CD14-positive monocyte (primary cell): ENCODE measurements around the gene HTR1D. TPM values are rescaled to one million over a fixed set of nuclear protein-coding genes. Genes with fewer than 3 reads are reported as not detected.

Experiments used
- DNase-seq, 3 donors: peaks; one replicate each; pipeline ENCODE4 v3.0.0-alpha.2; 2011 to 2022
- H2AFZ ChIP-seq: 2 replicates; pipeline ENCODE4 v1.6.0; 2012; ENCODE audit warnings: mild to moderate bottlenecking, low read depth, low read length, inconsistent platforms; ENCODE audit not compliant: insufficient read depth, poor library complexity, severe bottlenecking
- H3K27ac ChIP-seq, 2 donors: 1 replicate in 1 of 2; 2 replicates in 1 of 2; pipeline ENCODE4 v1.5.1; 2012 to 2013; ENCODE audit warnings: low read length in 2 of 2, control low read depth in 1 of 2, inconsistent platforms in 1 of 2, low read depth in 1 of 2, mild to moderate bottlenecking in 1 of 2
- H3K27me3 ChIP-seq, 2 donors: one replicate each; pipeline versions ENCODE4 v1.6.0 to v1.6.1; 2011 to 2013; ENCODE audit warnings: low read length in 2 of 2; ENCODE audit not compliant: control insufficient read depth in 2 of 2, insufficient read depth in 2 of 2
- H3K36me3 ChIP-seq, 2 donors: replicated peaks in 1 of 2; 1 replicate in 1 of 2; 2 replicates in 1 of 2; pipeline versions ENCODE4 v1.5.1 to v1.6.1; 2012 to 2013; ENCODE audit warnings: low read length in 2 of 2, control low read depth in 1 of 2, inconsistent platforms in 1 of 2, mild to moderate bottlenecking in 1 of 2; ENCODE audit not compliant: insufficient read depth in 2 of 2, control insufficient read depth in 1 of 2
- H3K4me1 ChIP-seq, 2 donors: 1 replicate in 1 of 2; 2 replicates in 1 of 2; pipeline versions ENCODE4 v1.5.1 to v1.6.1; 2012 to 2013; ENCODE audit warnings: low read length in 2 of 2, control low read depth in 1 of 2, inconsistent platforms in 1 of 2, mild to moderate bottlenecking in 1 of 2, moderate library complexity in 1 of 2; ENCODE audit not compliant: insufficient read depth in 2 of 2, control insufficient read depth in 1 of 2
- H3K4me2 ChIP-seq: replicated peaks from 2 replicates; pipeline ENCODE3; 2012; ENCODE audit warnings: low read length, moderate library complexity, mild to moderate bottlenecking; ENCODE audit not compliant: poor library complexity, severe bottlenecking; ENCODE audit errors: extremely low read depth
- H3K4me3 ChIP-seq, 3 experiments: fragments of 200-600 bp in 1 of 3; sonication (generic) in 1 of 3; replicated peaks in 1 of 3; 1 replicate in 2 of 3; 2 replicates in 1 of 3; pipeline ENCODE4 v1.5.1; 2011 to 2013; ENCODE audit warnings: low read length in 3 of 3, mild to moderate bottlenecking in 3 of 3, control low read depth in 2 of 3, low read depth in 2 of 3, inconsistent platforms in 1 of 3, moderate library complexity in 1 of 3
- H3K79me2 ChIP-seq: 2 replicates; pipeline ENCODE4 v1.6.0; 2012; ENCODE audit warnings: mild to moderate bottlenecking, control low read depth, inconsistent platforms, low read length, moderate library complexity; ENCODE audit not compliant: insufficient read depth
- H3K9ac ChIP-seq: 2 replicates; pipeline ENCODE4 v1.6.0; 2017; ENCODE audit warnings: low read length, mild to moderate bottlenecking; ENCODE audit not compliant: insufficient read depth, poor library complexity, severe bottlenecking
- H3K9me3 ChIP-seq, 2 donors: replicated peaks in 1 of 2; 1 replicate in 1 of 2; 2 replicates in 1 of 2; pipeline versions ENCODE4 v1.5.1 to v1.6.1; 2012 to 2013; ENCODE audit warnings: low read length in 2 of 2, control low read depth in 1 of 2; ENCODE audit not compliant: control insufficient read depth in 1 of 2, insufficient read depth in 1 of 2
- H4K20me1 ChIP-seq: 2 replicates; pipeline ENCODE4 v1.6.0; 2012; ENCODE audit warnings: mild to moderate bottlenecking, low read length, control low read depth, moderate library complexity; ENCODE audit not compliant: insufficient read depth
- H3K27ac Mint-ChIP-seq, 7 donors: one replicate each; pipeline ENCODE4 v1.8.0; 2020; ENCODE audit warnings: mild to moderate bottlenecking in 7 of 7, mixed read lengths in 7 of 7, moderate library complexity in 6 of 7, inconsistent platforms in 2 of 7
- H3K27me3 Mint-ChIP-seq, 3 donors: one replicate each; pipeline ENCODE4 v1.8.0; 2021 to 2022; ENCODE audit warnings: low read depth in 3 of 3, mild to moderate bottlenecking in 3 of 3, mixed read lengths in 3 of 3, moderate library complexity in 3 of 3, inconsistent platforms in 1 of 3
- H3K36me3 Mint-ChIP-seq, 2 donors: one replicate each; pipeline ENCODE4 v1.8.0; 2020; ENCODE audit warnings: mixed read lengths in 2 of 2, inconsistent platforms in 1 of 2, mild to moderate bottlenecking in 1 of 2
- H3K4me1 Mint-ChIP-seq: one replicate; pipeline ENCODE4 v1.8.0; 2020; ENCODE audit warnings: mild to moderate bottlenecking, mixed read lengths
- H3K4me3 Mint-ChIP-seq, 2 donors: one replicate each; pipeline ENCODE4 v1.8.0; 2020; ENCODE audit warnings: mild to moderate bottlenecking in 2 of 2, mixed read lengths in 2 of 2, moderate library complexity in 1 of 2
- H3K9me3 Mint-ChIP-seq, 7 donors: one replicate each; pipeline ENCODE4 v1.8.0; 2020 to 2022; ENCODE audit warnings: mixed read lengths in 7 of 7, mild to moderate bottlenecking in 6 of 7, moderate library complexity in 6 of 7, inconsistent platforms in 2 of 7
- CTCF ChIP-seq: fragments of 200-600 bp; IDR thresholded peaks from one replicate; pipeline ENCODE4 v1.8.0; 2022; ENCODE audit warnings: antibody characterized with exemption, mild to moderate bottlenecking
- WGBS: methylation state at CpG from one replicate; pipeline ENCODE4 v1.1.5; 2013; ENCODE audit warnings: missing lambda C conversion rate; ENCODE audit not compliant: insufficient coverage; 5-methylcytosine and 5-hydroxymethylcytosine counted together
- intact Hi-C, 2 donors: fragments of 100-400 bp; cut with micrococcal nuclease; formaldehyde crosslinking; loops; one replicate each; pipeline versions ENCODE4 v1.15.0 to v1.15.1; 2023
- polyA plus RNA-seq, 3 donors: library from polyadenylated mRNA; depleted of rRNA in 1 of 3; unstranded in 2 of 3; stranded (reverse) in 1 of 3; fragments of 300-500 nt in 2 of 3; fragments of >200 nt in 1 of 3; fragmentation: Illumina TruSeq in 2 of 3; gene quantifications; 1 replicate in 2 of 3; 2 replicates in 1 of 3; pipeline ENCODE4 v1.2.3, GENCODE V29; 2012 to 2021

The HTR1D gene
- polyA plus RNA-seq, 3 donors = not detected

- Mint-ChIP-seq H3K4me3 (peak overlapping the region in 1 of 2 donors; percentile 89), H3K27ac (no peak overlapping the region), H3K36me3 (no peaks in the 10 kb centered on the region), H3K27me3 (peaks cover 20 to 42% (median 32%) of the 10 kb centered on the region in 3 donors), H3K9me3 (peaks cover 0 to 3% (median 2%) of the 10 kb centered on the region in 7 donors), H3K4me1 (peaks cover 14% of the 10 kb centered on the region)
- WGBS = 75% methylated on average over 4 of the region's 6 CpGs
- H2AFZ ChIP-seq = no peak overlapping the region
- peaks cover 11 to 31% of the 10 kb centered on the region in 2 donors for H3K27me3 ChIP-seq
- no peaks in the 10 kb centered on the region for H3K36me3 ChIP-seq
- no peak overlapping the region for H3K4me2 ChIP-seq
- no peaks in the 10 kb centered on the region for H3K79me2 ChIP-seq
- no peaks in the 10 kb centered on the region for H4K20me1 ChIP-seq
- no peak overlapping the region for H3K27ac ChIP-seq
- H3K9me3 ChIP-seq = no peaks in the 10 kb centered on the region
- no peak for TF ChIP-seq CTCF
- intact Hi-C loops = no loop called here
- no peak for DNase-seq
- no peak overlapping the region for H3K4me3 ChIP-seq
- peaks cover 9 to 14% of the 10 kb centered on the region in 2 donors for H3K4me1 ChIP-seq
- no peak overlapping the region for H3K9ac ChIP-seq
These were observed 38.9 kb downstream of the HTR1D start for GRCh38 chr1:23178414-23178813.

- Histone ChIP-seq H3K79me2 (no peaks in the 10 kb centered on the region), H3K4me3 (peak overlapping the region; percentile 17 to 70 (median 25)), H2AFZ (peak overlapping the region; percentile 76), H3K27ac (no peak overlapping the region), H4K20me1 (no peaks in the 10 kb centered on the region), H3K36me3 (no peaks in the 10 kb centered on the region), H3K27me3 (peaks cover 11 to 31% of the 10 kb centered on the region in 2 donors), H3K9ac (peak overlapping the region; percentile 24), H3K4me2 (peak overlapping the region; percentile 80), H3K4me1 (peaks cover 9 to 14% of the 10 kb centered on the region in 2 donors), H3K9me3 (no peaks in the 10 kb centered on the region)
- H3K27me3 Mint-ChIP-seq = peaks cover 18 to 37% (median 32%) of the 10 kb centered on the region in 3 donors
- H3K4me1 Mint-ChIP-seq = peaks cover 14% of the 10 kb centered on the region
- TF ChIP-seq CTCF = no peak
- H3K36me3 Mint-ChIP-seq = no peaks in the 10 kb centered on the region
- peak in 2 of 3 donors; percentile 18 to 19 for DNase-seq
- WGBS = under 1% methylated on average over 56 of the region's 62 CpGs
- H3K27ac Mint-ChIP-seq = no peak overlapping the region
- peak overlapping the region; percentile 75 to 89 for H3K4me3 Mint-ChIP-seq
- peaks cover 0 to 3% (median 2%) of the 10 kb centered on the region in 7 donors for H3K9me3 Mint-ChIP-seq
- intact Hi-C loops = no loop called here
These were observed 39.6 kb downstream of the HTR1D start for GRCh38 chr1:23177438-23178380.
